Right lobe of liver (tissue), 6 donors: ENCODE results near the gene TTC28. TPM values are rescaled to one million over a fixed set of nuclear protein-coding genes. Genes with fewer than 3 reads are reported as not detected.

Experiments
- ATAC-seq, 4 donors: fragments of 200-7000 bp; cut with Tn5 transposase; one replicate each; pipeline ENCODE4 v1.9.1; 2020; ENCODE audit warnings: mild to moderate bottlenecking in 4 of 4, moderate library complexity in 4 of 4
- DNase-seq, 3 donors: peaks; one replicate each; pipeline ENCODE4 v3.0.0-alpha.2; 2020
- H3K27ac ChIP-seq, 3 donors: fragments of 200-600 bp; one replicate each; pipeline ENCODE4 v1.8.0; 2022
- H3K27me3 ChIP-seq, 2 donors: fragments of 200-600 bp; one replicate each; pipeline ENCODE4 v1.8.0; 2022
- H3K36me3 ChIP-seq, 4 donors: fragments of 200-600 bp; sonication (generic) in 1 of 4; one replicate each; pipeline versions ENCODE4 v1.5.1 to v1.8.0; 2017 to 2022; ENCODE audit warnings: control low read depth in 1 of 4
- H3K4me1 ChIP-seq, 4 donors: fragments of 200-600 bp; sonication (generic) in 1 of 4; one replicate each; pipeline versions ENCODE4 v1.5.1 to v1.8.0; 2017 to 2022; ENCODE audit warnings: control low read depth in 1 of 4
- H3K4me3 ChIP-seq, 3 donors: fragments of 200-600 bp; one replicate each; pipeline ENCODE4 v1.8.0; 2022
- H3K9me3 ChIP-seq, 4 donors: fragments of 200-600 bp; sonication (generic) in 1 of 4; one replicate each; pipeline versions ENCODE4 v1.5.1 to v1.8.0; 2017 to 2022; ENCODE audit warnings: control low read depth in 1 of 4
- CTCF ChIP-seq, 4 donors: fragments of 200-600 bp in 3 of 4; fragments of 450-650 bp in 1 of 4; IDR thresholded peaks; one replicate each; pipeline versions ENCODE4 v1.5.1 to v1.8.0; 2016 to 2022; ENCODE audit warnings: antibody characterized with exemption in 4 of 4, mild to moderate bottlenecking in 2 of 4
- POLR2A ChIP-seq: fragments of 450-650 bp; IDR thresholded peaks from one replicate; pipeline ENCODE4 v1.6.1; 2017; ENCODE audit warnings: antibody characterized with exemption, mild to moderate bottlenecking
- WGBS: methylation state at CpG from one replicate; pipeline ENCODE4 v1.1.6; 2018; ENCODE audit warnings: low coverage, low lambda C conversion rate; ENCODE audit not compliant: insufficient coverage; ENCODE audit errors: missing lambda C conversion rate; 5-methylcytosine and 5-hydroxymethylcytosine counted together
- intact Hi-C, 2 donors: fragments of 100-400 bp; cut with DNase I; formaldehyde crosslinking; loops; one replicate each; pipeline versions ENCODE4 v1.11.2 to v1.14.1; 2022
- total RNA-seq, 6 experiments: library from RNA; depleted of rRNA in 2 of 6; stranded (reverse); fragments of >200 nt in 2 of 6; fragmentation: NEBNext Ultra II Directional in 3 of 6; extraction: Animal tissue kit (Norgen Biotek cat#: 25700) in 3 of 6; gene quantifications; one replicate each; pipeline versions ENCODE4 v1.1.0 to v1.2.4, GENCODE V29; 2016 to 2023
- donor health status: DM: no; HTN: yes; CAD: no.
- donor health status: DM: no; HTN: no; CAD: no.
- donor health status: DM: no; HTN: no; CAD: no.
- donor health status: DM: no; HTN: yes; CAD: no.
- donor health status: DM: no; HTN: yes; CAD: no.

Gene TTC28
- total RNA-seq, 6 experiments from 2014 or later: 9.4 to 38.3 (median 15.0) TPM

- intact Hi-C loops: no loop called here
- no peak for TF ChIP-seq CTCF (IDR thresholded peaks at IDR 0.05)
- TF ChIP-seq POLR2A: no peak
- Histone ChIP-seq H3K36me3 (no peaks in the 10 kb centered on the region), H3K27ac (no peak overlapping the region), H3K4me1 (no peaks in the 10 kb centered on the region), H3K27me3 (no peaks in the 10 kb centered on the region), H3K4me3 (no peak overlapping the region), H3K9me3 (no peaks in the 10 kb centered on the region)
- no peak for DNase-seq
- no peak for ATAC-seq
- WGBS: 72% methylated on average over 4 of the region's 7 CpGs
Measured at GRCh38 chr22:28223826-28224225, 455.8 kb downstream of the TTC28 start.

GRCh38 chr22:28222976-28223745 is 456.5 kb downstream of the TTC28 start:
- intact Hi-C loops: no loop called here
- DNase-seq (no peak), ATAC-seq (no peak)
- TF ChIP-seq CTCF (IDR thresholded peaks at IDR 0.05) (no peak), POLR2A (no peak)
- Histone ChIP-seq H3K9me3 (no peaks in the 10 kb centered on the region), H3K4me1 (no peaks in the 10 kb centered on the region), H3K4me3 (no peak overlapping the region), H3K27me3 (no peaks in the 10 kb centered on the region), H3K36me3 (no peaks in the 10 kb centered on the region), H3K27ac (no peak overlapping the region)
- WGBS: 39% methylated on average over 2 of the region's 3 CpGs

- DNase-seq (no peak), ATAC-seq (no peak)
- WGBS: 90% methylated on average over 1 of the region's 2 CpGs
- no peak for TF ChIP-seq CTCF (IDR thresholded peaks at IDR 0.05)
- no peak for TF ChIP-seq POLR2A
- H3K27ac ChIP-seq: no peak overlapping the region
- no peaks in the 10 kb centered on the region for H3K9me3 ChIP-seq
- no peaks in the 10 kb centered on the region for H3K4me1 ChIP-seq
- intact Hi-C loops: no loop called here
- no peaks in the 10 kb centered on the region for H3K36me3 ChIP-seq
- H3K4me3 ChIP-seq: no peak overlapping the region
- H3K27me3 ChIP-seq: no peaks in the 10 kb centered on the region
Measured at GRCh38 chr22:28222571-28222970, 457.1 kb downstream of the TTC28 start.

GRCh38 chr22:28222052-28222451 is 457.6 kb downstream of the TTC28 start:
- H3K4me3 ChIP-seq: no peak overlapping the region
- no peaks in the 10 kb centered on the region for H3K9me3 ChIP-seq
- DNase-seq (no peak), ATAC-seq (no peak)
- no peaks in the 10 kb centered on the region for H3K27me3 ChIP-seq
- no peaks in the 10 kb centered on the region for H3K36me3 ChIP-seq
- no peaks in the 10 kb centered on the region for H3K4me1 ChIP-seq
- H3K27ac ChIP-seq: no peak overlapping the region
- 61% methylated on average over 3 of the region's 3 CpGs for WGBS
- intact Hi-C loops: no loop called here
- TF ChIP-seq CTCF (IDR thresholded peaks at IDR 0.05) (no peak), POLR2A (no peak)
